Measurements from ENCODE around the gene TSHZ1. TPM values are rescaled to one million over a fixed set of nuclear protein-coding genes. Genes with fewer than 3 reads are reported as not detected.

Gene TSHZ1
- total RNA-seq, 1 experiment from 2014 or later = 7.4 TPM

GRCh38 chr18:75251466-75251865, 40.9 kb downstream of the TSHZ1 start:
- ChIA-PET CTCF (no interaction called here), POLR2A (ENCODE audit: unreplicated experiment) (no interaction called here)
- Histone ChIP-seq H3K27ac (no peak overlapping the region), H2AFZ (no peak overlapping the region), H3K79me2 (ENCODE audit: low read depth) (no peaks in the 10 kb centered on the region), H3K4me3 (no peak overlapping the region), H3K27me3 (ENCODE audit: insufficient read depth, low read depth) (no peaks in the 10 kb centered on the region), H3K4me1 (replicated peaks; ENCODE audit: insufficient read depth) (0 out of 2 replicates have a peak, but pooled peaks cover 4% of the 10 kb centered on the region), H3K9me2 (ENCODE audit: insufficient read depth) (no peaks in the 10 kb centered on the region), H3K36me3 (ENCODE audit: low read depth) (no peaks in the 10 kb centered on the region), H3K9me3 (ENCODE audit: insufficient read depth, low read depth) (no peaks in the 10 kb centered on the region), H3F3A (ENCODE audit: insufficient read depth, low read depth) (no peaks in the 10 kb centered on the region), H4K20me1 (ENCODE audit: insufficient read depth) (no peaks in the 10 kb centered on the region), H3K4me2 (no peak overlapping the region)
- no peak for DNase-seq
- BruUV-seq (replicated peaks) = no TSS peak
- no peak for TF ChIP-seq CTCF (conservative IDR thresholded peaks at IDR 0.05)
- TF ChIP-seq EZH2 (IDR thresholded peaks at IDR 0.05; ENCODE audit: low read depth) = no peak
- intact Hi-C loops (cut with micrococcal nuclease; ENCODE audit: unreplicated experiment) = no loop called here

GRCh38 chr18:75252136-75252535, 41.5 kb downstream of the TSHZ1 start:
- no TSS peak for BruUV-seq (replicated peaks)
- Histone ChIP-seq H3K9me3 (ENCODE audit: insufficient read depth, low read depth) (no peaks in the 10 kb centered on the region), H3K27me3 (ENCODE audit: insufficient read depth, low read depth) (no peaks in the 10 kb centered on the region), H3K4me2 (no peak overlapping the region), H3F3A (ENCODE audit: insufficient read depth, low read depth) (no peaks in the 10 kb centered on the region), H3K9me2 (ENCODE audit: insufficient read depth) (no peaks in the 10 kb centered on the region), H3K79me2 (ENCODE audit: low read depth) (no peaks in the 10 kb centered on the region), H4K20me1 (ENCODE audit: insufficient read depth) (no peaks in the 10 kb centered on the region), H3K36me3 (ENCODE audit: low read depth) (no peaks in the 10 kb centered on the region), H2AFZ (no peak overlapping the region), H3K4me3 (no peak overlapping the region), H3K4me1 (replicated peaks; ENCODE audit: insufficient read depth) (0 out of 2 replicates have a peak, but pooled peaks cover 4% of the 10 kb centered on the region), H3K27ac (no peak overlapping the region)
- intact Hi-C loops (cut with micrococcal nuclease; ENCODE audit: unreplicated experiment) = no loop called here
- TF ChIP-seq EZH2 (IDR thresholded peaks at IDR 0.05; ENCODE audit: low read depth) = no peak
- TF ChIP-seq CTCF (conservative IDR thresholded peaks at IDR 0.05) = no peak
- ChIA-PET CTCF (no interaction called here), POLR2A (ENCODE audit: unreplicated experiment) (no interaction called here)
- no peak for DNase-seq

- intact Hi-C loops (cut with micrococcal nuclease; ENCODE audit: unreplicated experiment) = no loop called here
- H3F3A ChIP-seq (ENCODE audit: insufficient read depth, low read depth) = no peaks in the 10 kb centered on the region
Observed at GRCh38 chr18:75253043-75253442, 42.4 kb downstream of the TSHZ1 start.

More at GRCh38 chr18:75253043-75253442, 42.4 kb downstream of the TSHZ1 start:
- no peaks in the 10 kb centered on the region for H4K20me1 ChIP-seq (ENCODE audit: insufficient read depth)
- H3K36me3 ChIP-seq (ENCODE audit: low read depth) = no peaks in the 10 kb centered on the region
- no peaks in the 10 kb centered on the region for H3K27me3 ChIP-seq (ENCODE audit: insufficient read depth, low read depth)
- no peak overlapping the region for H2AFZ ChIP-seq
- ChIA-PET POLR2A (ENCODE audit: unreplicated experiment) (no interaction called here), CTCF (no interaction called here)
- no peaks in the 10 kb centered on the region for H3K4me1 ChIP-seq (replicated peaks; ENCODE audit: insufficient read depth)
- TF ChIP-seq CTCF (conservative IDR thresholded peaks at IDR 0.05) = no peak
- no peak for TF ChIP-seq EZH2 (IDR thresholded peaks at IDR 0.05; ENCODE audit: low read depth)
- no peak overlapping the region for H3K4me3 ChIP-seq
- DNase-seq = no peak
- H3K79me2 ChIP-seq (ENCODE audit: low read depth) = no peaks in the 10 kb centered on the region
- no TSS peak for BruUV-seq (replicated peaks)
- no peak overlapping the region for H3K27ac ChIP-seq
- no peak overlapping the region for H3K4me2 ChIP-seq
- H3K9me2 ChIP-seq (ENCODE audit: insufficient read depth) = no peaks in the 10 kb centered on the region
- H3K9me3 ChIP-seq (ENCODE audit: insufficient read depth, low read depth) = no peaks in the 10 kb centered on the region

All from PC-9 (cell line).